HAP-1 (cell line): Measurements from ENCODE around the gene PNPLA8.
"Not testable (repeated sequence)": the region's sequence is repeated elsewhere in the genome, so short reads cannot be mapped to it uniquely, and the experiment has no call there.

Experiments
- DNase-seq, 2 experiments: peaks; one replicate each; pipeline ENCODE4 v3.0.0-alpha.2; 2016 to 2020; ENCODE audit warnings: low spot score in 2 of 2
- H3K27me3 ChIP-seq: fragments of 250-450 bp; sonication (Bioruptor Pico); 2 replicates; pipeline ENCODE4 v1.5.1; 2020; ENCODE audit warnings: low read depth, mild to moderate bottlenecking, moderate library complexity
- H3K36me3 ChIP-seq: fragments of 250-450 bp; sonication (Bioruptor Pico); replicated peaks from 2 replicates; pipeline ENCODE4 v1.5.1; 2020; ENCODE audit warnings: mild to moderate bottlenecking
- H3K4me1 ChIP-seq: fragments of 250-450 bp; sonication (Bioruptor Pico); 2 replicates; pipeline ENCODE4 v1.5.1; 2020; ENCODE audit warnings: mild to moderate bottlenecking
- H3K4me3 ChIP-seq: fragments of 250-450 bp; sonication (Bioruptor Pico); 2 replicates; pipeline ENCODE4 v1.5.1; 2020; ENCODE audit warnings: mild to moderate bottlenecking, moderate library complexity
- H3K9me3 ChIP-seq: fragments of 250-450 bp; sonication (Bioruptor Pico); 2 replicates; pipeline ENCODE4 v1.5.1; 2020; ENCODE audit warnings: mild to moderate bottlenecking, moderate library complexity
- in situ Hi-C: fragments of 300-500 bp; cut with MboI; formaldehyde crosslinking; loops from 3 replicates; pipeline ENCODE4 v1.14.3; 2020; ENCODE audit warnings: low sequenced_read_pairs, inconsistent platforms, mixed read lengths

The PNPLA8 gene

GRCh38 chr7:108480311-108480710 lies 45.6 kb downstream of the PNPLA8 start:
- in situ Hi-C loops, result no loop called here
- Histone ChIP-seq H3K36me3 (no peaks in the 10 kb centered on the region; the same call in 1 of the 2 replicates), H3K9me3 (no peaks in the 10 kb centered on the region), H3K27me3 (no peaks in the 10 kb centered on the region), H3K4me3 (no peak overlapping the region), H3K4me1 (no peaks in the 10 kb centered on the region)
- no peak for DNase-seq

- H3K27me3 ChIP-seq, result no peaks in the 10 kb centered on the region
- H3K9me3 ChIP-seq, result no peaks in the 10 kb centered on the region
- H3K36me3 ChIP-seq, result no peaks in the 10 kb centered on the region; the same call in 1 of the 2 replicates
- no peak overlapping the region for H3K4me3 ChIP-seq
- in situ Hi-C loops, result no loop called here
- no peak for DNase-seq
- H3K4me1 ChIP-seq, result no peaks in the 10 kb centered on the region
These were observed 46.2 kb downstream of the PNPLA8 start for GRCh38 chr7:108479751-108480150.

GRCh38 chr7:108479118-108479517 lies 46.8 kb downstream of the PNPLA8 start:
- Histone ChIP-seq H3K9me3 (no peaks in the 10 kb centered on the region), H3K27me3 (no peaks in the 10 kb centered on the region), H3K4me1 (no peaks in the 10 kb centered on the region), H3K36me3 (no peaks in the 10 kb centered on the region; the same call in none of the 2 replicates), H3K4me3 (no peak overlapping the region)
- in situ Hi-C loops, result no loop called here
- no peak for DNase-seq

- no peak for DNase-seq
- peaks cover 12% of the 10 kb centered on the region; the same call in 1 of the 2 replicates for H3K27me3 ChIP-seq
- in situ Hi-C loops, result no loop called here
These were observed 57.7 kb downstream of the PNPLA8 start for GRCh38 chr7:108468246-108468645.

GRCh38 chr7:108467391-108467790 lies 58.5 kb downstream of the PNPLA8 start:
- no peaks in the 10 kb centered on the region for H3K9me3 ChIP-seq
- H3K36me3 ChIP-seq, result no peaks in the 10 kb centered on the region
- DNase-seq, result no peak
- H3K4me1 ChIP-seq, result no peaks in the 10 kb centered on the region
- H3K4me3 ChIP-seq, result no peak overlapping the region
- H3K27me3 ChIP-seq, result peaks cover 12% of the 10 kb centered on the region; the same call in 1 of the 2 replicates
- in situ Hi-C loops, result no loop called here

More at GRCh38 chr7:108468246-108468645, 57.7 kb downstream of the PNPLA8 start:
- Histone ChIP-seq H3K9me3 (no peaks in the 10 kb centered on the region), H3K4me3 (no peak overlapping the region), H3K4me1 (no peaks in the 10 kb centered on the region), H3K36me3 (no peaks in the 10 kb centered on the region)

GRCh38 chr7:108466322-108466721 lies 59.6 kb downstream of the PNPLA8 start:
- in situ Hi-C loops, H3K36me3 ChIP-seq, H3K4me3 ChIP-seq, DNase-seq, H3K9me3 ChIP-seq, H3K4me1 ChIP-seq: not testable (repeated sequence)
- peaks cover 15% of the 10 kb centered on the region; the same call in 1 of the 2 replicates for H3K27me3 ChIP-seq

- Histone ChIP-seq H3K27me3 (peaks cover 16% of the 10 kb centered on the region), H3K4me1 (no peaks in the 10 kb centered on the region), H3K36me3 (no peaks in the 10 kb centered on the region), H3K9me3 (no peaks in the 10 kb centered on the region), H3K4me3 (no peak overlapping the region)
- in situ Hi-C loops, result no loop called here
- DNase-seq, result no peak
These were observed 61.2 kb downstream of the PNPLA8 start for GRCh38 chr7:108464743-108465142.

GRCh38 chr7:108463613-108464012 lies 62.3 kb downstream of the PNPLA8 start:
- no peak for DNase-seq
- in situ Hi-C loops, result no loop called here
- no peaks in the 10 kb centered on the region for H3K36me3 ChIP-seq
- no peaks in the 10 kb centered on the region for H3K4me1 ChIP-seq
- H3K9me3 ChIP-seq, result no peaks in the 10 kb centered on the region
- H3K27me3 ChIP-seq, result peaks cover 23% of the 10 kb centered on the region
- H3K4me3 ChIP-seq, result no peak overlapping the region

GRCh38 chr7:108461840-108462239 lies 64.1 kb downstream of the PNPLA8 start:
- Histone ChIP-seq H3K9me3 (no peaks in the 10 kb centered on the region), H3K4me3 (no peak overlapping the region), H3K4me1 (no peaks in the 10 kb centered on the region), H3K27me3 (peaks cover 36% of the 10 kb centered on the region), H3K36me3 (no peaks in the 10 kb centered on the region)
- no peak for DNase-seq
- in situ Hi-C loops, result no loop called here

GRCh38 chr7:108460964-108461363 lies 65.0 kb downstream of the PNPLA8 start:
- Histone ChIP-seq H3K27me3 (peaks cover 33% of the 10 kb centered on the region), H3K4me1 (no peaks in the 10 kb centered on the region), H3K36me3 (no peaks in the 10 kb centered on the region), H3K4me3 (no peak overlapping the region), H3K9me3 (no peaks in the 10 kb centered on the region)
- in situ Hi-C loops, result no loop called here
- DNase-seq, result no peak

- in situ Hi-C loops, result loop anchor here (10.0 kb wide), 1 partner anchor 285 kb away; no protein-coding TSS in a partner anchor
- no peaks in the 10 kb centered on the region for H3K36me3 ChIP-seq
- H3K4me3 ChIP-seq, result no peak overlapping the region
- H3K4me1 ChIP-seq, result no peaks in the 10 kb centered on the region
- peaks cover 40% of the 10 kb centered on the region for H3K27me3 ChIP-seq
- no peaks in the 10 kb centered on the region for H3K9me3 ChIP-seq
- DNase-seq, result peak; percentile 51 to 56
These were observed 65.9 kb downstream of the PNPLA8 start for GRCh38 chr7:108459922-108460551.

GRCh38 chr7:108457871-108458270 lies 68.1 kb downstream of the PNPLA8 start:
- H3K4me1 ChIP-seq, result no peaks in the 10 kb centered on the region
- H3K27me3 ChIP-seq, result peaks cover 61% of the 10 kb centered on the region
- no peaks in the 10 kb centered on the region for H3K36me3 ChIP-seq
- no peak for DNase-seq
- in situ Hi-C loops, result loop anchor here (10.0 kb wide), 1 partner anchor 283 kb away; no protein-coding TSS in a partner anchor
- no peak overlapping the region for H3K4me3 ChIP-seq
- H3K9me3 ChIP-seq, result no peaks in the 10 kb centered on the region

GRCh38 chr7:108456845-108457540 lies 68.9 kb downstream of the PNPLA8 start:
- Histone ChIP-seq H3K4me1 (no peaks in the 10 kb centered on the region), H3K4me3 (no peak overlapping the region), H3K27me3 (peaks cover 63% of the 10 kb centered on the region), H3K9me3 (no peaks in the 10 kb centered on the region), H3K36me3 (no peaks in the 10 kb centered on the region)
- DNase-seq, result no peak
- in situ Hi-C loops, result loop anchor here (10.0 kb wide), 1 partner anchor 282 kb away; no protein-coding TSS in a partner anchor

- H3K36me3 ChIP-seq, result no peaks in the 10 kb centered on the region
- peak; percentile 34 to 79 for DNase-seq
- in situ Hi-C loops, result loop anchor here (10.0 kb wide), 1 partner anchor 281 kb away; no protein-coding TSS in a partner anchor
- peaks cover 63% of the 10 kb centered on the region for H3K27me3 ChIP-seq
- peak within 1 kb of the TSS; percentile 36 for H3K4me3 ChIP-seq
- no peaks in the 10 kb centered on the region for H3K4me1 ChIP-seq
- no peaks in the 10 kb centered on the region for H3K9me3 ChIP-seq
These were observed 69.8 kb downstream of the PNPLA8 start, which contains the start of gene NRCAM for GRCh38 chr7:108455998-108456677. Gene NRCAM, minus strand, starts transcription at chr7:108456436. Its CDS starts 216,372 bp downstream, at chr7:108240064.
